GM19467 (cell line): ENCODE results near the gene RNPS1.
A peak's percentile ranks its signal among the peaks of the same experiment; 100 is the strongest.
"Not testable (repeated sequence)": the region's sequence is repeated elsewhere in the genome, so short reads cannot be mapped to it uniquely, and the experiment has no call there.

Source experiments
- ATAC-seq: cut with Tn5 transposase; IDR thresholded peaks from one replicate; pipeline ENCODE4 v1.9.1; 2021; ENCODE audit warnings: mild to moderate bottlenecking, moderate library complexity; ENCODE audit not compliant: unreplicated experiment

The RNPS1 gene

GRCh38 chr16:2282866-2283555, 15.1 kb upstream of the RNPS1 start:
- ATAC-seq, result no peak

- no peak for ATAC-seq
These were observed 14.3 kb upstream of the RNPS1 start for GRCh38 chr16:2282262-2282661.

- no peak for ATAC-seq
These were observed 13.1 kb upstream of the RNPS1 start for GRCh38 chr16:2280981-2281542.

GRCh38 chr16:2280461-2280860, 12.5 kb upstream of the RNPS1 start:
- ATAC-seq, result no peak

GRCh38 chr16:2278956-2279800, 11.3 kb upstream of the RNPS1 start:
- no peak for ATAC-seq

GRCh38 chr16:2278272-2278608, 10.3 kb upstream of the RNPS1 start:
- ATAC-seq, result no peak

- ATAC-seq, result no peak
These were observed 9.7 kb upstream of the RNPS1 start for GRCh38 chr16:2277466-2278271.

- no peak for ATAC-seq
These were observed 8.7 kb upstream of the RNPS1 start for GRCh38 chr16:2276368-2277195.

- ATAC-seq, result no peak
These were observed 7.8 kb upstream of the RNPS1 start for GRCh38 chr16:2275476-2276367.

GRCh38 chr16:2273931-2274330, 6.0 kb upstream of the RNPS1 start:
- no peak for ATAC-seq

GRCh38 chr16:2273484-2273883, 5.6 kb upstream of the RNPS1 start:
- no peak for ATAC-seq

- no peak for ATAC-seq
These were observed 4.0 kb upstream of the RNPS1 start for GRCh38 chr16:2271848-2272461.

GRCh38 chr16:2270588-2271470, 2.9 kb upstream of the RNPS1 start:
- ATAC-seq, result no peak

- no peak for ATAC-seq
These were observed 2.1 kb upstream of the RNPS1 start for GRCh38 chr16:2270070-2270462.

- ATAC-seq, result peak; percentile 65
These were observed 417 bp downstream of the RNPS1 start for GRCh38 chr16:2267505-2267912.

- not testable (repeated sequence) for ATAC-seq
These were observed 1.0 kb downstream of the RNPS1 start for GRCh38 chr16:2266887-2267286.

- ATAC-seq, result not testable (repeated sequence)
These were observed 4.9 kb downstream of the RNPS1 start for GRCh38 chr16:2263026-2263425.

- no peak for ATAC-seq
These were observed 7.7 kb downstream of the RNPS1 start for GRCh38 chr16:2260250-2260649.
